Measurements from ENCODE around the gene MYH7.

The MYH7 gene

DNA sequence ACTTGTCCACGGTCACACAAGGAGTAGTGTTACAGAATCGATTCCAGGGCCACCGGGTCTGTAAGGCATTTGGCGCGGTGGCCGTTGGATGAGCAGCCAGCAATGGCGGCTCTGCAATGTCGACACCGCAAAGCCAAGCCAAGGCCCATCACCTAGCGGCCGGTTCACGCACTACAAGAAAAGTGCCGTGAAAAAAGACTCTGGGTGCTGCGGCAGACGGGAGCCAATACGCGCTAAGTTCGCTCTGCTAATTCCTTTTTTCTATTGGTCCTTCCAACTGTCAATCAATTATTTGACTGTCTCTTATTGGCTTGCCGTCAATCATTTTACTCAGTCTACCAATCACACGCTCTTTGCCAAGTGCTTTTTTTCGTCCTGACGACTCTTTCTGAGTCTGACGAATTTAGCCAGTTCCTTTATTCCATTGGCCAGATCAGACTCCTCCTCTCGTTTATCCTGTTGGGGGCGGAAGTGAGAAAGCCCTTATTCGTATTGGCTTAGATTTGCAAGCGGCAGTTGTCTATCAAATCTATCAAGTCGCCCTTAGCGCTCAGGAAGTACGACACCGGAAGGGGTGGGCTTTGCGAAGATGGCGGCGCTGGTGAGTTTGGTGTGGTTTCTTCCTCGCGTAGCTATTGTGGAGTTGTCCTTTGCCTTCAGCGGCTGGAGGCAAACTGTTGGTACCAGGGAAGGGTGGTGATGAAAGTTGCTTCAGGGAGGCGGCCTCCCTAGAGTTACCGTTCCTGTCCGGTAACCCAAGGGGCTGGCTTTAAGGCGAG, 33.9 kb upstream of the MYH7 start, which contains the start of gene NGDN:
Gene NGDN, plus strand, starts transcription at position 577 of the 779 bp plus-strand sequence. Its CDS starts 13 bp downstream, at position 590.
- Histone ChIP-seq H3K9ac (ENCODE audit: low read length) (peak within 1 kb of the TSS; percentile 98), H3K14ac (ENCODE audit: low read length in 2 of 2) (peak within 1 kb of the TSS in 1 of 2 experiments; percentile 11), H2AK5ac (ENCODE audit: low read length, severe bottlenecking) (no peak within 1 kb of the TSS), H3K4me2 (ENCODE audit: low read length, poor library complexity, severe bottlenecking) (peak within 1 kb of the TSS; percentile 67), H2BK15ac (ENCODE audit: low read depth, poor library complexity, severe bottlenecking) (no peak within 1 kb of the TSS), H4K91ac (ENCODE audit: low read length) (peak within 1 kb of the TSS; percentile 75), H3K18ac (ENCODE audit: low read depth in 1 of 2, low read length in 2 of 2) (peak within 1 kb of the TSS; percentile 61 to 84), H2BK12ac (ENCODE audit: low read length in 2 of 2) (no peak within 1 kb of the TSS), H2AFZ (ENCODE audit: low read depth, low read length) (peak within 1 kb of the TSS; percentile 99), H3K23ac (ENCODE audit: low read length in 2 of 2) (no peak within 1 kb of the TSS), H3K27ac (ENCODE audit: low read length, poor library complexity, severe bottlenecking) (peak within 1 kb of the TSS; percentile 67), H3K4me3 (ENCODE audit: insufficient read depth in 1 of 2, low read depth in 1 of 2, low read length in 2 of 2) (peak within 1 kb of the TSS; percentile 70 to 96), H3K79me1 (replicated peaks; ENCODE audit: low read length, poor library complexity, severe bottlenecking) (peaks cover 20% of the 10 kb centered on the region), H3K4me1 (ENCODE audit: control insufficient read depth, insufficient read depth, low read depth, low read length) (peaks cover 4% of the 10 kb centered on the region), H2BK120ac (ENCODE audit: low read depth, low read length) (peak within 1 kb of the TSS; percentile 23), H2BK5ac (ENCODE audit: low read depth, low read length, poor library complexity, severe bottlenecking) (no peak within 1 kb of the TSS), H4K8ac (ENCODE audit: low read length) (peak within 1 kb of the TSS; percentile 99), H3K36me3 (ENCODE audit: control insufficient read depth in 1 of 2, insufficient read depth in 2 of 2, low read depth in 1 of 2, low read length in 2 of 2) (peaks cover 14 to 36% of the 10 kb centered on the region in 2 experiments), H3K4ac (ENCODE audit: low read depth in 1 of 2, low read length in 2 of 2) (peak within 1 kb of the TSS in 1 of 2 experiments; percentile 73), H3K9me3 (ENCODE audit: control insufficient read depth, low read length) (no peaks in the 10 kb centered on the region), H3K27me3 (ENCODE audit: control insufficient read depth in 1 of 2, insufficient read depth in 1 of 2, low read length in 2 of 2) (no peaks in the 10 kb centered on the region)
- 5% methylated on average over 37 of the region's 41 CpGs for WGBS
- DNase-seq: peak; percentile 100

DNA sequence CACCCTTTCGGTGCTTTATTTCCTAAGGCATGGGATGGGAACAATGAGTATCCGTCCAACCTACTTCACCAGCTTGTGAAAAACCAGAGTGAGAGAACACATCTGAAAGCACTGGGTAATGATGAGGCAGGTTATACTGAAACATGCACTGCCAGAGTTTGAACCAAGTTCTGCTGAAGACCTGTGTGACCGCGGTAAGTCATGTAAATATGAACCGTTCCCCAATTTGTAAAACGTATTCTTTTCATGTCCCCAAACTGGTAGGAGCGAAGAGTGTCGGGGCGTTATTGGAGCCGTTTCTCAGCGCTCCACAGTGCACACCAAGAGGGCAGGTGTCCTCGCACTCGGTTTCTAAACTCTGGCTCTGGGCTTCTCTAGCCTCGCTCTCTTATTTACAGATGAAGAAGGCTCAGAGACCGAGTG, 33.3 kb upstream of the MYH7 start:
- Histone ChIP-seq H3K27ac (ENCODE audit: low read length, poor library complexity, severe bottlenecking) (peak overlapping the region; percentile 67), H3K23ac (ENCODE audit: low read length in 2 of 2) (no peak overlapping the region), H3K79me1 (replicated peaks; ENCODE audit: low read length, poor library complexity, severe bottlenecking) (peaks cover 17% of the 10 kb centered on the region), H2AFZ (ENCODE audit: low read depth, low read length) (peak overlapping the region; percentile 99), H3K4me1 (ENCODE audit: control insufficient read depth, insufficient read depth, low read depth, low read length) (peaks cover 4% of the 10 kb centered on the region), H4K8ac (ENCODE audit: low read length) (peak overlapping the region; percentile 99), H3K4me2 (ENCODE audit: low read length, poor library complexity, severe bottlenecking) (peak overlapping the region; percentile 67), H2BK5ac (ENCODE audit: low read depth, low read length, poor library complexity, severe bottlenecking) (no peak overlapping the region), H3K27me3 (ENCODE audit: control insufficient read depth in 1 of 2, insufficient read depth in 1 of 2, low read length in 2 of 2) (no peaks in the 10 kb centered on the region), H4K91ac (ENCODE audit: low read length) (no peak overlapping the region), H3K9me3 (ENCODE audit: control insufficient read depth, low read length) (no peaks in the 10 kb centered on the region), H3K4ac (ENCODE audit: low read depth in 1 of 2, low read length in 2 of 2) (peak overlapping the region in 1 of 2 experiments; percentile 73), H2BK15ac (ENCODE audit: low read depth, poor library complexity, severe bottlenecking) (no peak overlapping the region), H2BK12ac (ENCODE audit: low read length in 2 of 2) (no peak overlapping the region), H3K36me3 (ENCODE audit: control insufficient read depth in 1 of 2, insufficient read depth in 2 of 2, low read depth in 1 of 2, low read length in 2 of 2) (peaks cover 14 to 30% of the 10 kb centered on the region in 2 experiments), H2AK5ac (ENCODE audit: low read length, severe bottlenecking) (no peak overlapping the region), H3K18ac (ENCODE audit: low read depth in 1 of 2, low read length in 2 of 2) (peak overlapping the region; percentile 61 to 84), H3K4me3 (ENCODE audit: insufficient read depth in 1 of 2, low read depth in 1 of 2, low read length in 2 of 2) (peak overlapping the region; percentile 24 to 76), H3K14ac (ENCODE audit: low read length in 2 of 2) (peak overlapping the region in 1 of 2 experiments; percentile 11), H2BK120ac (ENCODE audit: low read depth, low read length) (no peak overlapping the region), H3K9ac (ENCODE audit: low read length) (peak overlapping the region; percentile 52)
- no peak for DNase-seq
- 81% methylated on average over 15 of the region's 15 CpGs for WGBS

DNA sequence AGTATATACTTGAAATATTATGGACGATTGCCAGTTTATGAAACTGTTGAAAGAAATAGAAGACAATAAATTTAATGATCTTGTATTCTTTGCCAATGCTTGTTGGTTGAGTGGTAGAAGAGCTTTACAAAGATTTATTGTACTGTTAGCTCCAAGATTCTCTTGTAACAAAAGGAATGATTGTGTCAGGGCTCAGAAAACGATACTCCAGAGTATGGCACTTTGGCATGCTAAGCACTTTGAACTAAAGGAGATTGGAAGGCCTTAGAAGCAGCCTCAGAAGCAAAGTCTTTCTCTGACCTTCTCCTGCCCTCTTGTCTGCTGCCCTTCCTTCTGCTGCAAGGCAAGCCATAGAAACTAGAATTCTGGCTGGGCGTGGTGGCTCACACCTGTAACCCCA, 29.8 kb upstream of the MYH7 start:
- Histone ChIP-seq H2BK12ac (ENCODE audit: low read length in 2 of 2) (no peak overlapping the region), H3K4me3 (ENCODE audit: insufficient read depth in 1 of 2, low read depth in 1 of 2, low read length in 2 of 2) (no peak overlapping the region), H3K9ac (ENCODE audit: low read length) (no peak overlapping the region), H3K4ac (ENCODE audit: low read depth in 1 of 2, low read length in 2 of 2) (no peak overlapping the region), H3K18ac (ENCODE audit: low read depth in 1 of 2, low read length in 2 of 2) (no peak overlapping the region), H3K4me1 (ENCODE audit: control insufficient read depth, insufficient read depth, low read depth, low read length) (peaks cover 4% of the 10 kb centered on the region), H3K9me3 (ENCODE audit: control insufficient read depth, low read length) (no peaks in the 10 kb centered on the region), H2BK120ac (ENCODE audit: low read depth, low read length) (no peak overlapping the region), H3K14ac (ENCODE audit: low read length in 2 of 2) (no peak overlapping the region), H3K23ac (ENCODE audit: low read length in 2 of 2) (no peak overlapping the region), H3K27ac (ENCODE audit: low read length, poor library complexity, severe bottlenecking) (no peak overlapping the region), H2BK15ac (ENCODE audit: low read depth, poor library complexity, severe bottlenecking) (no peak overlapping the region), H3K4me2 (ENCODE audit: low read length, poor library complexity, severe bottlenecking) (no peak overlapping the region), H4K91ac (ENCODE audit: low read length) (no peak overlapping the region), H4K8ac (ENCODE audit: low read length) (no peak overlapping the region), H2BK5ac (ENCODE audit: low read depth, low read length, poor library complexity, severe bottlenecking) (no peak overlapping the region), H2AFZ (ENCODE audit: low read depth, low read length) (no peak overlapping the region), H3K36me3 (ENCODE audit: control insufficient read depth in 1 of 2, insufficient read depth in 2 of 2, low read depth in 1 of 2, low read length in 2 of 2) (no peaks in the 10 kb centered on the region), H3K79me1 (replicated peaks; ENCODE audit: low read length, poor library complexity, severe bottlenecking) (peaks cover under 1% of the 10 kb centered on the region), H2AK5ac (ENCODE audit: low read length, severe bottlenecking) (no peak overlapping the region), H3K27me3 (ENCODE audit: control insufficient read depth in 1 of 2, insufficient read depth in 1 of 2, low read length in 2 of 2) (peaks cover 0 to 6% of the 10 kb centered on the region in 2 experiments)
- WGBS: 87% methylated on average over 3 of the region's 3 CpGs
- DNase-seq: no peak

DNA sequence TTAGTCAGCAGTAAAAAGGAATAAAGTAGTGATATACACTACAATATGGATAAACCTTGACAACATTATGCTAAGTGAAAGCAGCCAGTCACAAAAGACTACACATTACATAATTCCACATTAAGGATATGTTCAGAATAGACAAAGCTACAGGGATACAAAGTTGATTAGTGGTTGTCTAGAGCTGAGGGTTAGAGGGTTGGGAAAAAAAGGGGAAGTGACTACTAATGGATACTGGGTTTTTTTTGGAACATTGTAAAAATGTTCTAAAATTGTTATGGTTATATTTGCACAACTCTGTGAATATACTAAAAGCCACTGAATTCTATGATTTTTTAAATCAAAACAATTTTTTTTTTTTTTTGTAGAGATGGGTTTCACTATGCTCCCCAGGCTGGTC, 29.2 kb upstream of the MYH7 start:
- no peak overlapping the region for H4K8ac ChIP-seq (ENCODE audit: low read length)
- no peak overlapping the region for H2BK120ac ChIP-seq (ENCODE audit: low read depth, low read length)
- peaks cover 0 to 10% of the 10 kb centered on the region in 2 experiments for H3K27me3 ChIP-seq (ENCODE audit: control insufficient read depth in 1 of 2, insufficient read depth in 1 of 2, low read length in 2 of 2)
- no peak overlapping the region for H3K23ac ChIP-seq (ENCODE audit: low read length in 2 of 2)
- H3K18ac ChIP-seq (ENCODE audit: low read depth in 1 of 2, low read length in 2 of 2): no peak overlapping the region
- no peak overlapping the region for H3K4me2 ChIP-seq (ENCODE audit: low read length, poor library complexity, severe bottlenecking)
- H3K36me3 ChIP-seq (ENCODE audit: control insufficient read depth in 1 of 2, insufficient read depth in 2 of 2, low read depth in 1 of 2, low read length in 2 of 2): no peaks in the 10 kb centered on the region
- H2BK12ac ChIP-seq (ENCODE audit: low read length in 2 of 2): no peak overlapping the region
- no peak overlapping the region for H3K4me3 ChIP-seq (ENCODE audit: insufficient read depth in 1 of 2, low read depth in 1 of 2, low read length in 2 of 2)
- no peaks in the 10 kb centered on the region for H3K9me3 ChIP-seq (ENCODE audit: control insufficient read depth, low read length)
- H3K79me1 ChIP-seq (replicated peaks; ENCODE audit: low read length, poor library complexity, severe bottlenecking): no peaks in the 10 kb centered on the region
- H3K27ac ChIP-seq (ENCODE audit: low read length, poor library complexity, severe bottlenecking): no peak overlapping the region
- H2AK5ac ChIP-seq (ENCODE audit: low read length, severe bottlenecking): no peak overlapping the region
- no peak overlapping the region for H3K14ac ChIP-seq (ENCODE audit: low read length in 2 of 2)
- no peak for DNase-seq
- H2BK5ac ChIP-seq (ENCODE audit: low read depth, low read length, poor library complexity, severe bottlenecking): no peak overlapping the region
- no peak overlapping the region for H2AFZ ChIP-seq (ENCODE audit: low read depth, low read length)
- peaks cover 4% of the 10 kb centered on the region for H3K4me1 ChIP-seq (ENCODE audit: control insufficient read depth, insufficient read depth, low read depth, low read length)
- H3K9ac ChIP-seq (ENCODE audit: low read length): no peak overlapping the region
- H3K4ac ChIP-seq (ENCODE audit: low read depth in 1 of 2, low read length in 2 of 2): no peak overlapping the region
- H2BK15ac ChIP-seq (ENCODE audit: low read depth, poor library complexity, severe bottlenecking): no peak overlapping the region
- H4K91ac ChIP-seq (ENCODE audit: low read length): no peak overlapping the region
